HCT116 (cell line): ENCODE results near the gene TMEM239. TPM values are rescaled to one million over a fixed set of nuclear protein-coding genes. Genes with fewer than 3 reads are reported as not detected.

Source experiments
- ATAC-seq: fragments of 200-7000 bp; cut with Tn5 transposase; 2 replicates; pipeline ENCODE4 v1.9.1; 2020; ENCODE audit warnings: mild to moderate bottlenecking, moderate library complexity
- BruUV-seq: library from RNA; stranded (reverse); fragments of 400-500 nt; replicated peaks from 2 replicates; lab custom pipeline; 2021; lab: Mats Ljungman, UMichigan
- CTCF ChIA-PET: fragments of 300-600 bp; sonication (Branson Sonifier 250); formaldehyde crosslinking; loops from one replicate; lab custom pipeline; 2021; ENCODE audit warnings: antibody characterized with exemption; lab: Charles Lee
- POLR2A ChIA-PET: fragments of 300-600, 350-600 bp; sonication (Branson Sonifier 250); formaldehyde crosslinking; loops from one replicate; lab custom pipeline; 2021; ENCODE audit warnings: antibody characterized with exemption; lab: Charles Lee
- RAD21 ChIA-PET, 2 experiments: fragments of 300-600 bp; sonication (Branson Sonifier 250); formaldehyde crosslinking; loops; one replicate each; lab custom pipeline; 2023; ENCODE audit warnings: low total read pairs in 2 of 2; ENCODE audit not compliant: uncharacterized antibody in 2 of 2, unreplicated experiment in 2 of 2, low non-redundant PET in 1 of 2; lab: Charles Lee
- DNase-seq: peaks from one replicate; pipeline ENCODE4 v3.0.0-alpha.2; 2010; ENCODE audit warnings: low read depth, low spot score
- H2AFZ ChIP-seq: fragments of 200-600 bp; shearing (Covaris generic), sonication (generic); 2 replicates; pipeline ENCODE4 v1.6.1; 2017; ENCODE audit warnings: low read depth, mixed run types, mixed read lengths, antibody characterized with exemption, low read length; ENCODE audit not compliant: poor library complexity, severe bottlenecking
- H3K27ac ChIP-seq: 2 replicates; pipeline ENCODE4 v1.5.1; 2012; ENCODE audit warnings: low read depth, low read length
- H3K27me3 ChIP-seq: fragments of 200-600 bp; sonication (generic); 2 replicates; pipeline ENCODE4 v1.6.1; 2016; ENCODE audit warnings: mixed run types, low read length, mixed read lengths; ENCODE audit not compliant: insufficient read depth
- H3K36me3 ChIP-seq, 2 experiments: fragments of 200-500 bp in 1 of 2; fragments of 200-600 bp in 1 of 2; sonication (Bioruptor generic) in 1 of 2; sonication (generic) in 1 of 2; 2 replicates each; pipeline versions ENCODE4 v1.5.1 to v1.6.1; 2014 to 2016; ENCODE audit warnings: low read length in 2 of 2, inconsistent platforms in 1 of 2, mixed read lengths in 1 of 2, mixed run types in 1 of 2; ENCODE audit not compliant: insufficient read depth in 2 of 2, control insufficient read depth in 1 of 2
- H3K4me1 ChIP-seq, 2 experiments: fragments of 200-600 bp in 1 of 2; sonication (generic) in 1 of 2; 2 replicates each; pipeline versions ENCODE4 v1.5.1 to v1.6.1; 2012 to 2017; ENCODE audit warnings: low read length in 2 of 2, inconsistent platforms in 1 of 2, mild to moderate bottlenecking in 1 of 2, mixed read lengths in 1 of 2, mixed run types in 1 of 2, moderate library complexity in 1 of 2; ENCODE audit not compliant: insufficient read depth in 2 of 2, control insufficient read depth in 1 of 2
- H3K4me2 ChIP-seq: fragments of 200-600 bp; sonication (generic); 2 replicates; pipeline ENCODE4 v1.6.1; 2017; ENCODE audit warnings: mixed run types, low read length, mixed read lengths
- H3K4me3 ChIP-seq, 2 experiments: fragments of 200-600 bp in 1 of 2; sonication (generic) in 1 of 2; replicated peaks in 1 of 2; 2 replicates each; pipeline ENCODE4 v1.5.1; 2011 to 2016; ENCODE audit warnings: low read length in 2 of 2, control low read depth in 1 of 2, low read depth in 1 of 2, mild to moderate bottlenecking in 1 of 2, mixed read lengths in 1 of 2, mixed run types in 1 of 2
- H3K79me2 ChIP-seq: fragments of 200-600 bp; sonication (generic); 2 replicates; pipeline ENCODE4 v1.6.1; 2017; ENCODE audit warnings: mild to moderate bottlenecking, mixed run types, low read length, moderate library complexity, mixed read lengths; ENCODE audit not compliant: insufficient read depth
- H3K9ac ChIP-seq: fragments of 200-600 bp; sonication (generic); 2 replicates; pipeline ENCODE4 v1.6.1; 2016; ENCODE audit warnings: low read length, mixed read lengths
- H3K9me2 ChIP-seq: fragments of 200-600 bp; sonication (generic), shearing (Covaris generic); 2 replicates; pipeline ENCODE4 v1.6.1; 2017; ENCODE audit warnings: mixed run types, mild to moderate bottlenecking, moderate library complexity; ENCODE audit not compliant: insufficient read depth
- H3K9me3 ChIP-seq, 2 experiments: fragments of 200-500 bp in 1 of 2; fragments of 200-600 bp in 1 of 2; sonication (Bioruptor generic) in 1 of 2; sonication (generic) in 1 of 2; 2 replicates each; pipeline ENCODE4 v1.6.1; 2014 to 2017; ENCODE audit warnings: low read length in 2 of 2, mixed read lengths in 2 of 2, inconsistent platforms in 1 of 2, low read depth in 1 of 2, mild to moderate bottlenecking in 1 of 2, mixed run types in 1 of 2, moderate library complexity in 1 of 2; ENCODE audit not compliant: control insufficient read depth in 1 of 2, insufficient read depth in 1 of 2
- H4K20me1 ChIP-seq: fragments of 200-600 bp; sonication (generic), shearing (Covaris generic); 2 replicates; pipeline ENCODE4 v1.6.1; 2017; ENCODE audit warnings: mixed run types, mild to moderate bottlenecking, moderate library complexity; ENCODE audit not compliant: insufficient read depth
- CEBPB ChIP-seq: IDR thresholded peaks from 2 replicates; pipeline ENCODE4 v1.6.1; 2012; ENCODE audit warnings: low read depth
- EZH2 ChIP-seq: fragments of 200-600 bp; sonication (generic); IDR thresholded peaks from 2 replicates; pipeline ENCODE4 v1.6.1; 2017; ENCODE audit warnings: antibody characterized with exemption, mixed run types
- POLR2A ChIP-seq: IDR thresholded peaks from 2 replicates; pipeline ENCODE4 v1.7.0; 2011; ENCODE audit warnings: borderline replicate concordance; ENCODE audit not compliant: insufficient read depth, insufficient read length; ENCODE audit errors: extremely low read depth
- POLR2AphosphoS5 ChIP-seq: IDR thresholded peaks from 2 replicates; pipeline ENCODE4 v1.6.1; 2011; ENCODE audit warnings: mild to moderate bottlenecking, low read depth, low read length, moderate library complexity
- RAD21 ChIP-seq: IDR thresholded peaks from 2 replicates; pipeline ENCODE4 v1.6.1; 2012; ENCODE audit warnings: low read depth, mild to moderate bottlenecking
- intact Hi-C: fragments of 100-400 bp; cut with micrococcal nuclease; formaldehyde crosslinking; loops from 2 replicates; pipeline ENCODE4 v1.10.0; 2022
- total RNA-seq: library from RNA; stranded (reverse); gene quantifications from one replicate; pipeline ENCODE4 v1.2.1, GENCODE V29; 2021; ENCODE audit not compliant: unreplicated experiment
- TF ChIP-seq, protein P1 (sequence below): IDR thresholded peaks from 2 replicates; pipeline ENCODE4 v1.6.1; 2012
- TF ChIP-seq, protein P2 (sequence below): IDR thresholded peaks from 2 replicates; pipeline ENCODE4 v1.6.1; 2012
- TF ChIP-seq, protein P3 (sequence below): IDR thresholded peaks from 2 replicates; pipeline ENCODE4 v1.6.1; 2012; ENCODE audit warnings: low read depth

The TMEM239 gene
- total RNA-seq, 1 experiment from 2014 or later, result not detected

DNA sequence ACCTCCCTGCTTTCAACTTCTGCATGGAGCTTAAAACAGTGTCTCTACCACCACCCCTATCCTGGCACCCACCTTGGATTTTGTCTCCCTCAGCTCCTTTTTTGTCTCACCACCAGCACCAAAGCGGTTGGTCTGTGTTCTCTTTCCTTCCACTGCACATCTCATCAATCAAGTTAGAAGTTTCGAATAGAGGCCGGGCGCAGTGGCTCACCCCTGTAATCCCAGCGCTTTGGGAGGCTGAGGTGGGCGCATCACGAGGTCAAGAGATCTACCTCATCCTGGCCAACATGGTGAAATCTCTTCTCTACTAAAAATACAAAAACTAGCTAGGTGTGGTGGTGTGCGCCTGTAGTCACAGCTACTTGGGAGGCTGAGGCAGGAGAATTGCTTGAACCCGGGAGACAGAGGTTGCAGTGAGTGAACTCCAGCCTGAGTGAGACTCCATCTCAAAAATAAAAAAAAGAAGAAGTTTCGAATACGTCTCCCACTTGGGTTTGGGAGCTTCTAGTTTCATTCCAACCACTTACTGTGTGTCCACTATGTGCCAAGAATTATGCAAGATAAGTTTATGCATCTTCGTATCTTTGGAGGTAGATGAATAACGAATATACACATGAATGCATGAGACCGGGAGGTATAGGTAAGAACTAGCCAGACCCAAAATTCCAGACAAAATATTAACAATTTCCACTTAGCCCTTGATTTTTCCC, 18.4 kb downstream of the TMEM239 start (continued):
- TF ChIP-seq, protein P1, sequence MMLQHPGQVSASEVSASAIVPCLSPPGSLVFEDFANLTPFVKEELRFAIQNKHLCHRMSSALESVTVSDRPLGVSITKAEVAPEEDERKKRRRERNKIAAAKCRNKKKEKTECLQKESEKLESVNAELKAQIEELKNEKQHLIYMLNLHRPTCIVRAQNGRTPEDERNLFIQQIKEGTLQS, result no peak
- TF ChIP-seq, protein P2, sequence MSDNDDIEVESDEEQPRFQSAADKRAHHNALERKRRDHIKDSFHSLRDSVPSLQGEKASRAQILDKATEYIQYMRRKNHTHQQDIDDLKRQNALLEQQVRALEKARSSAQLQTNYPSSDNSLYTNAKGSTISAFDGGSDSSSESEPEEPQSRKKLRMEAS, result no peak

DNA sequence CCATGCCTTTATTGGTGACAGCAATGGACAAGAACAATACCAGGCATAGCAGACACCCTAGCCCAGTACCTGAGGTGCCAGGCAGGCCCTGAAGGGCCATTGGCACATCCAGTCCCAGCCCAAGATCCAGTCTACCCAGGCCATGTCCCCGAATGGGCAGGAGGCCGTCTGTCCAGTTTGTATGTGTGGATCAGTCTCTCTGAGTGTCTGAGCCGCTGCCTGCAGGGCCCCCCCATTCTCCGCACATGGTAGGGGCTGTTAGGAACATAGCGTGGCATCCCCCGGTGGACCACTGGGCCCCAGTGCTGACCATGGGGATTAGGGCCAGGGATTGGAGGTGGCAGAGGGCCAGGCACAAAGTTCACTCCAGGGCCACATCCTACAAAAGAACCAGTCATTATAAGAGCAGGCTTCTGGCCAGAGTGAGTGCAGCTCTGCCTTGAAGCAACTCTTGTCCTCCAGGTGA, 19.2 kb downstream of the TMEM239 start:
- DNase-seq, result no peak
- Histone ChIP-seq H3K9ac (no peak overlapping the region), H3K4me3 (no peak overlapping the region), H3K9me3 (no peaks in the 10 kb centered on the region), H3K9me2 (no peaks in the 10 kb centered on the region), H4K20me1 (no peaks in the 10 kb centered on the region), H3K4me1 (peaks cover 11 to 21% of the 10 kb centered on the region in 2 experiments), H3K27me3 (no peaks in the 10 kb centered on the region), H3K79me2 (peaks cover 7% of the 10 kb centered on the region; the same call in 1 of the 2 replicates)
- no TSS peak for BruUV-seq
- intact Hi-C loops, result no loop called here
- ATAC-seq, result no peak
- CTCF ChIA-PET, result no interaction called here
- TF ChIP-seq POLR2A (no peak), EZH2 (no peak), CEBPB (no peak), RAD21 (no peak), POLR2AphosphoS5 (no peak)
- TF ChIP-seq, protein P3, sequence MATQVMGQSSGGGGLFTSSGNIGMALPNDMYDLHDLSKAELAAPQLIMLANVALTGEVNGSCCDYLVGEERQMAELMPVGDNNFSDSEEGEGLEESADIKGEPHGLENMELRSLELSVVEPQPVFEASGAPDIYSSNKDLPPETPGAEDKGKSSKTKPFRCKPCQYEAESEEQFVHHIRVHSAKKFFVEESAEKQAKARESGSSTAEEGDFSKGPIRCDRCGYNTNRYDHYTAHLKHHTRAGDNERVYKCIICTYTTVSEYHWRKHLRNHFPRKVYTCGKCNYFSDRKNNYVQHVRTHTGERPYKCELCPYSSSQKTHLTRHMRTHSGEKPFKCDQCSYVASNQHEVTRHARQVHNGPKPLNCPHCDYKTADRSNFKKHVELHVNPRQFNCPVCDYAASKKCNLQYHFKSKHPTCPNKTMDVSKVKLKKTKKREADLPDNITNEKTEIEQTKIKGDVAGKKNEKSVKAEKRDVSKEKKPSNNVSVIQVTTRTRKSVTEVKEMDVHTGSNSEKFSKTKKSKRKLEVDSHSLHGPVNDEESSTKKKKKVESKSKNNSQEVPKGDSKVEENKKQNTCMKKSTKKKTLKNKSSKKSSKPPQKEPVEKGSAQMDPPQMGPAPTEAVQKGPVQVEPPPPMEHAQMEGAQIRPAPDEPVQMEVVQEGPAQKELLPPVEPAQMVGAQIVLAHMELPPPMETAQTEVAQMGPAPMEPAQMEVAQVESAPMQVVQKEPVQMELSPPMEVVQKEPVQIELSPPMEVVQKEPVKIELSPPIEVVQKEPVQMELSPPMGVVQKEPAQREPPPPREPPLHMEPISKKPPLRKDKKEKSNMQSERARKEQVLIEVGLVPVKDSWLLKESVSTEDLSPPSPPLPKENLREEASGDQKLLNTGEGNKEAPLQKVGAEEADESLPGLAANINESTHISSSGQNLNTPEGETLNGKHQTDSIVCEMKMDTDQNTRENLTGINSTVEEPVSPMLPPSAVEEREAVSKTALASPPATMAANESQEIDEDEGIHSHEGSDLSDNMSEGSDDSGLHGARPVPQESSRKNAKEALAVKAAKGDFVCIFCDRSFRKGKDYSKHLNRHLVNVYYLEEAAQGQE, result no peak
- TF ChIP-seq, protein P2, result no peak
- TF ChIP-seq, all 23 proteins: peak for 0
- RAD21 ChIA-PET, result no interaction called here
- Histone ChIP-seq H3K36me3 (no peaks in the 10 kb centered on the region), H3K27ac (no peak overlapping the region), H2AFZ (no peak overlapping the region), H3K4me2 (no peak overlapping the region)
- POLR2A ChIA-PET, result no interaction called here
